ENCODE data around the gene NQO2. TPM values are rescaled to one million over a fixed set of nuclear protein-coding genes. Genes with fewer than 3 reads are reported as not detected.

The NQO2 gene
- total RNA-seq, 5 donors from 2014 or later (not counting 1 experiment from before 2014, with no cell fraction given): 9.1 to 54.6 (median 33.0) TPM

DNA sequence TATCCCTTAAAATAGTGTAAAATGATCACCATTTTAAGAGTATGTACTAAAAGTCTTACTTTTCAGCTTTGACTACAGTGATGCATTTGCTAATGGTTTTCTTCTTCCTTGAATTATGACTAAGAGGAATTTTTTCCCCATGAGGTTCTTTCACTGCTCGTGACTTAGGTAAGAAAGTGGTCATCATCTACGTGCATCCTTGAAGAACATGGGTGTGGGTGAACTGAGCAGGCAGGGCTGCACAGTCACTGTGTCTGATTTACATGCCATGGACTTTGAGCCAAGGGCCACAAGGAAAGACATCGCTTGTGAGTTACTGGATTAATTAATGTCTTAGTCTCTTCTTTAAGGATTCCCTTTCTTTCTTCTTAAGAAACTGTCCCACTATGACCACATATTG is 33.3 kb downstream of the NQO2 start:
- DNase-seq (no peak), ATAC-seq (replicated peaks in 1 of 4) (no peak)
- ChIA-PET POLR2A (no interaction called here), CTCF (no interaction called here)
- peaks cover 0 to 6% of the 10 kb centered on the region in 2 experiments for H3K4me1 ChIP-seq (ENCODE audit: control insufficient read depth in 1 of 2, extremely low read depth in 1 of 2, insufficient read depth in 2 of 2, low read length in 2 of 2)
- WGBS (ENCODE audit: insufficient coverage): no CpG with 5 or more reads among the region's 3 CpGs
- H3K27me3 ChIP-seq (replicated peaks in 1 of 2; ENCODE audit: control insufficient read depth in 2 of 2, extremely low read depth in 1 of 2, insufficient read depth in 2 of 2, low read length in 1 of 2): no peaks in the 10 kb centered on the region
- Mint-ChIP-seq H3K9me3 (peaks cover 0 to 8% (median 0%) of the 10 kb centered on the region in 3 donors), H3K27me3 (peaks cover 0 to 4% of the 10 kb centered on the region in 2 donors), H3K27ac (no peak overlapping the region), H3K4me3 (no peak overlapping the region), H3K36me3 (no peaks in the 10 kb centered on the region), H3K4me1 (peaks cover 0 to 11% (median 9%) of the 10 kb centered on the region in 3 donors)
- no peaks in the 10 kb centered on the region for H3K9me3 ChIP-seq
- no peaks in the 10 kb centered on the region for H3K36me3 ChIP-seq (ENCODE audit: control insufficient read depth in 2 of 2, extremely low read depth in 1 of 2, insufficient read depth in 1 of 2, low read length in 1 of 2)
- H3K4me3 ChIP-seq (ENCODE audit: control insufficient read depth in 1 of 2, extremely low read depth in 1 of 2, low read length in 1 of 2): no peak overlapping the region
- no peak overlapping the region for H3K27ac ChIP-seq (ENCODE audit: low read length)

DNA sequence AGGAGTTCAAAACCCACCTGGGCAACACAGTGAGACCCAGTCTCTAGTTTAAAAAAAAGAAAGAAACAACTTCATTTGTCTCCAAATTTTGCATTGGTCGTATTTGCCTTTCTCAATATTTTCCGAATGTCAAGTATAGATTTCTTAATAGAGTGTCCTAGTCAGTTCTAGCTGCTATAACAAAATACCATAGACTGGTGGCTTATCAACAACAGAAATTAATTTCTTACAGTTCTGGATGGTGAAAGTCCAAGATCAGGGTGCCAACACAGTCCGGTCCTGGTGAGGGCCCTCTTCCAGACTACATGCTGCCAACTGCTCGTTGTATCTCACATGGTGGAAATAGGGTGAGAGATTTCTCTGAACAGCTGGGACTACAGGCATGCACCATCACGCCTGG is 34.0 kb downstream of the NQO2 start:
- ChIA-PET POLR2A (no interaction called here), CTCF (no interaction called here)

DNA sequence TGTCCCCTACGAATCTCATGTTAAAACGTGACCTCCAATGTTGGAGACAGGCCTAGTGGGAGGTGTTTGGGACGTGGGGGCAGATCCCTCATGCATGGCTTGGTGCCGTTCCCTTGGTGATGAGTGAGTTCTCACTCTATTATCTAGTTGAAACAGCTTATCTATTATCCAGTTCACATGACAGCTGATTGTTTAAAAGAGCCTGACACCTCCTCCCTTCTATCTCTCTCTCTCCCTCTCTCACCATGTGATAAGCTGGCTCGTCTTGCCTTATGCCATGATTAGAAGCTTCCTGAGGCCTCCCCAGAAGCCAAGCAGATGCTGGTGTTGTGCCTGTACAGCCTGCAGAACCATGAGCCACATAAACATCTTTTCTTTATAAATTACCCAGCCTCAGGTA is 35.7 kb downstream of the NQO2 start:
- Histone ChIP-seq H3K27ac (ENCODE audit: low read length) (no peak overlapping the region), H3K36me3 (ENCODE audit: control insufficient read depth in 2 of 2, extremely low read depth in 1 of 2, insufficient read depth in 1 of 2, low read length in 1 of 2) (no peaks in the 10 kb centered on the region), H3K4me1 (ENCODE audit: control insufficient read depth in 1 of 2, extremely low read depth in 1 of 2, insufficient read depth in 2 of 2, low read length in 2 of 2) (no peaks in the 10 kb centered on the region), H3K9me3 (no peaks in the 10 kb centered on the region), H3K4me3 (ENCODE audit: control insufficient read depth in 1 of 2, extremely low read depth in 1 of 2, low read length in 1 of 2) (no peak overlapping the region), H3K27me3 (replicated peaks in 1 of 2; ENCODE audit: control insufficient read depth in 2 of 2, extremely low read depth in 1 of 2, insufficient read depth in 2 of 2, low read length in 1 of 2) (no peaks in the 10 kb centered on the region)
- WGBS (ENCODE audit: insufficient coverage): 100% methylated on average over 1 of the region's 5 CpGs
- H3K36me3 Mint-ChIP-seq: no peaks in the 10 kb centered on the region
- ATAC-seq (replicated peaks in 1 of 4): no peak
- no peak overlapping the region for H3K4me3 Mint-ChIP-seq
- ChIA-PET POLR2A (no interaction called here), CTCF (no interaction called here)
- peaks cover 0 to 2% (median 0%) of the 10 kb centered on the region in 3 donors for H3K4me1 Mint-ChIP-seq
- H3K27me3 Mint-ChIP-seq: peaks cover 0 to 4% of the 10 kb centered on the region in 2 donors
- peaks cover 0 to 8% (median 0%) of the 10 kb centered on the region in 3 donors for H3K9me3 Mint-ChIP-seq
- DNase-seq: no peak
- no peak overlapping the region for H3K27ac Mint-ChIP-seq

More for the DNA sequence above, 34.0 kb downstream of the NQO2 start:
- H3K4me1 Mint-ChIP-seq: peaks cover 0 to 5% (median 3%) of the 10 kb centered on the region in 3 donors
- ATAC-seq (replicated peaks in 1 of 4): no peak
- H3K27ac ChIP-seq (ENCODE audit: low read length): no peak overlapping the region
- WGBS (ENCODE audit: insufficient coverage): 95% methylated on average over 3 of the region's 5 CpGs
- no peaks in the 10 kb centered on the region for H3K9me3 ChIP-seq
- peaks cover 0 to under 1% of the 10 kb centered on the region in 2 experiments for H3K4me1 ChIP-seq (ENCODE audit: control insufficient read depth in 1 of 2, extremely low read depth in 1 of 2, insufficient read depth in 2 of 2, low read length in 2 of 2)
- no peak overlapping the region for H3K4me3 ChIP-seq (ENCODE audit: control insufficient read depth in 1 of 2, extremely low read depth in 1 of 2, low read length in 1 of 2)
- no peaks in the 10 kb centered on the region for H3K27me3 ChIP-seq (replicated peaks in 1 of 2; ENCODE audit: control insufficient read depth in 2 of 2, extremely low read depth in 1 of 2, insufficient read depth in 2 of 2, low read length in 1 of 2)
- DNase-seq: no peak
- no peaks in the 10 kb centered on the region for H3K36me3 ChIP-seq (ENCODE audit: control insufficient read depth in 2 of 2, extremely low read depth in 1 of 2, insufficient read depth in 1 of 2, low read length in 1 of 2)
- no peaks in the 10 kb centered on the region for H3K36me3 Mint-ChIP-seq
- peaks cover 0 to 8% (median 0%) of the 10 kb centered on the region in 3 donors for H3K9me3 Mint-ChIP-seq
- H3K4me3 Mint-ChIP-seq: no peak overlapping the region
- peaks cover 0 to 4% of the 10 kb centered on the region in 2 donors for H3K27me3 Mint-ChIP-seq
- H3K27ac Mint-ChIP-seq: no peak overlapping the region

DNA sequence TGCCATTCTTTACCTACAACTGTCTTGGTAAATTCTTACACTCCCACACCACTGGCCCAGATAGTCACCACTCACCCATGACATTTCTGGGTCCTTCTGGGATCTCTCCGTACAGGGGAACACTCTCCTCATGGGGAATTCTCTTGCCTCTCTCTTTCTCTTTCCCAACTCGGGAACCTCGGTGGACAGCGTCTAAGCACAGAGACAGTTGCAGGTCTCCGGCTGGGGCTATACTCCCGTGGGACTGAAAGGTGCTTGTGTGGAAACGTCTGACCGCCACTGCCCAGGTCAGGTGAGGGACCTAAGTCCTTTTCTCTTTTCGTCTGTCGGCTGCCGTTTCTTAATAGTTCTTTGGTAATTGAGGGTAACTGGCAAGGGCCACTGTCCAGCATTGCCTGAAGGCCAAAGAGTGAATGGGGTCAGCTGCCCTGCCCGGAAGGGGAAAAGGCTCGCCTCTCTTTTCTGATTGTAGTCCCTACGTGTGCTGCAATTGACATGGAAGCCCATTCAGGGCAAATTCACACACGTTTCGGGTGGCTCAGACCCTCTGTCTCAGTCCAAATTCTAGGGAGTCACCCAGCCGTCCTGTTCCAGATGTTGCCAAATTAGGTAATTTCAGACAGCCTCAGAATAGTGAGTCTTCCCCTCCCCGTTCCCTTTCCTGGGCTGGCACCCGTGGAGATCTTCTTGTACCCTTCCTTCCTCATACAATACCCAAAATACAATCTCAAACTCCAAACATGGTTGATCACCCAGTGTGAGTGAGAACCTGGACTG is 37.4 kb downstream of the NQO2 start:
- no peaks in the 10 kb centered on the region for H3K36me3 ChIP-seq (ENCODE audit: control insufficient read depth in 2 of 2, extremely low read depth in 1 of 2, insufficient read depth in 1 of 2, low read length in 1 of 2)
- H3K4me3 ChIP-seq (ENCODE audit: control insufficient read depth in 1 of 2, extremely low read depth in 1 of 2, low read length in 1 of 2): no peak overlapping the region
- CTCF ChIA-PET: no interaction called here
- Mint-ChIP-seq H3K4me1 (peaks cover 0 to under 1% (median 0%) of the 10 kb centered on the region in 3 donors), H3K4me3 (no peak overlapping the region), H3K27me3 (no peaks in the 10 kb centered on the region), H3K36me3 (no peaks in the 10 kb centered on the region), H3K9me3 (peaks cover 0 to 8% (median 0%) of the 10 kb centered on the region in 3 donors), H3K27ac (no peak overlapping the region)
- WGBS (ENCODE audit: insufficient coverage): 89% methylated on average over 15 of the region's 19 CpGs
- POLR2A ChIA-PET: no interaction called here
- no peaks in the 10 kb centered on the region for H3K4me1 ChIP-seq (ENCODE audit: control insufficient read depth in 1 of 2, extremely low read depth in 1 of 2, insufficient read depth in 2 of 2, low read length in 2 of 2)
- no peak overlapping the region for H3K27ac ChIP-seq (ENCODE audit: low read length)
- ATAC-seq (replicated peaks in 1 of 4): no peak
- no peaks in the 10 kb centered on the region for H3K27me3 ChIP-seq (replicated peaks in 1 of 2; ENCODE audit: control insufficient read depth in 2 of 2, extremely low read depth in 1 of 2, insufficient read depth in 2 of 2, low read length in 1 of 2)
- no peaks in the 10 kb centered on the region for H3K9me3 ChIP-seq
- DNase-seq: no peak

DNA sequence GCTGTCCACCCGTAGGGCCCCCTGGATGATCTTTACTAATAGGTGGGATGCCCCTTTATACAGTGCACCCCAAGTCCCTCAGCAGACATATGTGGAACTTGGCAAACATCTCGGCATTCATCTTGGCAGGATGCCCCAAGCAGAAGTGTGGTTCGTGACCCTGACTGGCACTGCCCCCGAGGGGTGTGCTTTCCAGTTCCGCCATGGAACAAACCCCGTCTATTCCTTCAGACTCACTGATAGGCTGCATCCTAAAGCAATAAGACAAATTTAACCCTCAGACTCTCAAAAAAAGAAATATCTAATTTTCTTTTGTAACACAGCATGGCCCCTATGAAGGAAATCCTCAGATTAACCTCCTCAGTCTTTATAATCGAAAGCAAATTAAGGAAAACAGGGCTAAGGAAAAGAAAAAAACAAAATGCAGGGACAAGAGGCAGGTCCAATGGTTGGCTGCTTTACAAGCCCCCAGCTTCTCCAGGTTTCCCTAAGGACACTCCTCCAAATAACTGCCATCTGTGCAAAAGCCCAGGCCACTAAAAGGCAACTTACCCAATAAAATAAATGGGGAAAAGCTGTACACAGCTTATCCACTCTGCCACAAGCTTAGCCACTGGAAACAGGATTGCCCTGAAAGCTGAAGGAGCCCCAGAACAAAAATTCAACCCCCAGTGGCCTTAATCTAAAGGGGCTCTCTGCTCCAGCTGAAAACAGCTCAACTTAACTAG is 38.1 kb downstream of the NQO2 start:
- H3K4me1 Mint-ChIP-seq: no peaks in the 10 kb centered on the region
- Histone ChIP-seq H3K27ac (ENCODE audit: low read length) (no peak overlapping the region), H3K4me1 (ENCODE audit: control insufficient read depth in 1 of 2, extremely low read depth in 1 of 2, insufficient read depth in 2 of 2, low read length in 2 of 2) (no peaks in the 10 kb centered on the region), H3K4me3 (ENCODE audit: control insufficient read depth in 1 of 2, extremely low read depth in 1 of 2, low read length in 1 of 2) (no peak overlapping the region), H3K36me3 (ENCODE audit: control insufficient read depth in 2 of 2, extremely low read depth in 1 of 2, insufficient read depth in 1 of 2, low read length in 1 of 2) (no peaks in the 10 kb centered on the region), H3K27me3 (replicated peaks in 1 of 2; ENCODE audit: control insufficient read depth in 2 of 2, extremely low read depth in 1 of 2, insufficient read depth in 2 of 2, low read length in 1 of 2) (no peaks in the 10 kb centered on the region), H3K9me3 (no peaks in the 10 kb centered on the region)
- peaks cover 0 to 8% (median 0%) of the 10 kb centered on the region in 3 donors for H3K9me3 Mint-ChIP-seq
- WGBS (ENCODE audit: insufficient coverage): 95% methylated on average over 5 of the region's 7 CpGs
- no peaks in the 10 kb centered on the region for H3K36me3 Mint-ChIP-seq
- no peak for ATAC-seq (replicated peaks in 1 of 4)
- no peak overlapping the region for H3K27ac Mint-ChIP-seq
- no peak for DNase-seq
- POLR2A ChIA-PET: no interaction called here
- CTCF ChIA-PET: interaction anchor here in 1 of 2 donors (1.7 kb wide), 1 partner anchor 11 kb away, joined by 4 read pairs; no protein-coding TSS in a partner anchor
- H3K4me3 Mint-ChIP-seq: no peak overlapping the region
- H3K27me3 Mint-ChIP-seq: no peaks in the 10 kb centered on the region

DNA sequence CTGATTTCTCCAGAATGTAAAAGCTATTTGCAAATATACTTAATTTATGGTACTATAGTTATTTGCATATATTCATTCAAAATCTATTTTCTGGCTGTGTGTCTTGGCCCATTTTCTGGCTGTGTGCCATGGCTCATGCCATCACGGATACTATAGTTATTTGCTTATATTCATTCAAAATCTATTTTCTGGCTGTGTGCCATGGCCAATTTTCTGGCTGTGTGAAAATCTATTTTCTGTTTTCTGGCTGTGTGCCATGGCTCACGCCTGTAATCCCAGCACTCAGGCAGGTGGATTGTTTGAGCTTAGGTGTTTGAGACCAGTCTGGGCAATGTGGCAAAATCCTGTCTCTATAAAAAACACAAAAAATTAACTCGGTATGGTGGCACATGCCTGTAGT is 39.7 kb downstream of the NQO2 start:
- no CpG with 5 or more reads among the region's 3 CpGs for WGBS (ENCODE audit: insufficient coverage)
- no peak overlapping the region for H3K4me3 ChIP-seq (ENCODE audit: control insufficient read depth in 1 of 2, extremely low read depth in 1 of 2, low read length in 1 of 2)
- no peaks in the 10 kb centered on the region for H3K27me3 Mint-ChIP-seq
- ChIA-PET CTCF (interaction anchor here (0.8 to 1.7 kb wide), 6 partner anchors 10 to 229 kb away, joined by 3 to 11 read pairs (median 4); partner anchors contain the start of gene NQO2 (in 1 of the 2)), POLR2A (interaction anchor here in 1 of 2 donors (0.6 to 0.8 kb wide), 3 partner anchors 13 to 57 kb away, joined by 3 to 7 read pairs (median 6); no protein-coding TSS in a partner anchor)
- H3K27me3 ChIP-seq (replicated peaks in 1 of 2; ENCODE audit: control insufficient read depth in 2 of 2, extremely low read depth in 1 of 2, insufficient read depth in 2 of 2, low read length in 1 of 2): no peaks in the 10 kb centered on the region
- H3K9me3 ChIP-seq: no peaks in the 10 kb centered on the region
- no peaks in the 10 kb centered on the region for H3K36me3 ChIP-seq (ENCODE audit: control insufficient read depth in 2 of 2, extremely low read depth in 1 of 2, insufficient read depth in 1 of 2, low read length in 1 of 2)
- H3K27ac Mint-ChIP-seq: no peak overlapping the region
- no peaks in the 10 kb centered on the region for H3K36me3 Mint-ChIP-seq
- H3K4me1 ChIP-seq (ENCODE audit: control insufficient read depth in 1 of 2, extremely low read depth in 1 of 2, insufficient read depth in 2 of 2, low read length in 2 of 2): no peaks in the 10 kb centered on the region
- DNase-seq (no peak), ATAC-seq (replicated peaks in 1 of 4) (no peak)
- H3K9me3 Mint-ChIP-seq: peaks cover 0 to 8% (median 0%) of the 10 kb centered on the region in 3 donors
- H3K4me3 Mint-ChIP-seq: no peak overlapping the region
- H3K4me1 Mint-ChIP-seq: no peaks in the 10 kb centered on the region
- H3K27ac ChIP-seq (ENCODE audit: low read length): no peak overlapping the region
